ENCODE results near the gene UNG.

- TF ChIP-seq CTCF (IDR thresholded peaks at IDR 0.05; ENCODE audit: low read length), result no peak
- TF ChIP-seq EZH2phosphoT487 (IDR thresholded peaks at IDR 0.05; ENCODE audit: low read length), result no peak
Measured at GRCh38 chr12:109116611-109116949, 19.2 kb downstream of the UNG start.
